IPS DF 6.9 (cell line): Measurements from ENCODE around the gene ZNF543.

Source experiments
- DNase-seq: peaks from one replicate; pipeline ENCODE4 v3.0.0-alpha.2; 2013; ENCODE audit warnings: low read depth, low spot score
- H3K27ac ChIP-seq: one replicate; pipeline ENCODE4 v1.5.1; 2013; ENCODE audit warnings: low read length, control low read depth
- H3K27me3 ChIP-seq: 2 replicates; pipeline ENCODE4 v1.6.1; 2013; ENCODE audit warnings: mild to moderate bottlenecking, low read length; ENCODE audit not compliant: control insufficient read depth, insufficient read depth
- H3K36me3 ChIP-seq: 2 replicates; pipeline ENCODE4 v1.6.1; 2013; ENCODE audit warnings: low read length; ENCODE audit not compliant: control insufficient read depth, insufficient read depth
- H3K4me1 ChIP-seq: 2 replicates; pipeline ENCODE4 v1.6.1; 2013; ENCODE audit warnings: low read length; ENCODE audit not compliant: control insufficient read depth, insufficient read depth
- H3K4me3 ChIP-seq: 2 replicates; pipeline ENCODE4 v1.5.1; 2013; ENCODE audit warnings: mild to moderate bottlenecking, low read length
- H3K9me3 ChIP-seq: 2 replicates; pipeline ENCODE4 v1.6.1; 2013; ENCODE audit warnings: low read length, inconsistent platforms; ENCODE audit not compliant: control insufficient read depth, insufficient read depth
- WGBS: extraction: QIAGEN DNeasy Blood & Tissue Kit; methylation state at CpG from one replicate; pipeline ENCODE4 v1.1.7; 2013; ENCODE audit warnings: mixed read lengths, missing lambda C conversion rate; ENCODE audit not compliant: insufficient read length, insufficient coverage; 5-methylcytosine and 5-hydroxymethylcytosine counted together

Gene ZNF543

DNA sequence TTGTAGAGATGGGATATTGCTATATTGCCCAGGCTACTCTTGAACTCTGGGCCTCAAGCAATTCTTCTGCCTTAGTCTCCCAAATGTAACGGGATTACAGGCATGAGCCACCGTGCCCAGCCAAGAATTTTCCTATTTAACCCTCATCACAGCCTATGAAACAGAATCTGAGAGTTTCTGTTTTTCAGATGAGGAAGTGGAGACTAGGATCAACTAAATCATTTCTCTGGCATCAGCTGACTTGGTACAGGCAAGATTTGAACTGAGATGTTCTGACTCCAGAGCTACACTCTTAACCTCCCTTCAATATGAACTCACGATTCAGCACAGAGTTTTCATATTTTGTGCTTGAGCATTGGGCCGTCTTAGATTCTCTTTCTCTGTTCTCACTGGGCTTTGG is 31.9 kb upstream of the ZNF543 start:
- H3K4me1 ChIP-seq, result no peaks in the 10 kb centered on the region
- H3K27me3 ChIP-seq, result no peaks in the 10 kb centered on the region
- no peak for DNase-seq
- peaks cover 25% of the 10 kb centered on the region; the same call in 1 of the 2 replicates for H3K36me3 ChIP-seq
- no peak overlapping the region for H3K4me3 ChIP-seq
- WGBS, result no CpG with 5 or more reads among the region's 4 CpGs
- H3K9me3 ChIP-seq, result no peaks in the 10 kb centered on the region
- H3K27ac ChIP-seq, result no peak overlapping the region

DNA sequence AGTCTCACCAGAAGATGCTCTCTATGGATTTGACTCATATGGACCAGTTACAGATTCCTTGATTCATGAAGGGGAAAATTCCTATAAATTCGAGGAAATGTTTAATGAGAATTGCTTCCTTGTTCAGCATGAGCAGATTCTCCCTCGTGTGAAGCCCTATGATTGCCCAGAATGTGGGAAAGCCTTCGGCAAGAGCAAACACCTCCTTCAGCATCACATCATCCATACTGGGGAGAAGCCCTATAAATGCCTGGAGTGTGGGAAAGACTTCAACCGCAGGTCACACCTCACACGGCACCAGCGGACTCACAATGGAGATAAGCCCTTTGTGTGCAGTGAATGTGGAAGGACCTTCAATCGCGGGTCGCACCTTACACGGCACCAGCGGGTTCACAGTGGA is 29.3 kb upstream of the ZNF543 start:
- no peak for DNase-seq
- no CpG with 5 or more reads among the region's 11 CpGs for WGBS
- H3K36me3 ChIP-seq, result peaks cover 22% of the 10 kb centered on the region; the same call in 1 of the 2 replicates
- H3K4me1 ChIP-seq, result no peaks in the 10 kb centered on the region
- H3K4me3 ChIP-seq, result no peak overlapping the region
- H3K27me3 ChIP-seq, result no peaks in the 10 kb centered on the region
- no peak overlapping the region for H3K27ac ChIP-seq
- H3K9me3 ChIP-seq, result no peaks in the 10 kb centered on the region

DNA sequence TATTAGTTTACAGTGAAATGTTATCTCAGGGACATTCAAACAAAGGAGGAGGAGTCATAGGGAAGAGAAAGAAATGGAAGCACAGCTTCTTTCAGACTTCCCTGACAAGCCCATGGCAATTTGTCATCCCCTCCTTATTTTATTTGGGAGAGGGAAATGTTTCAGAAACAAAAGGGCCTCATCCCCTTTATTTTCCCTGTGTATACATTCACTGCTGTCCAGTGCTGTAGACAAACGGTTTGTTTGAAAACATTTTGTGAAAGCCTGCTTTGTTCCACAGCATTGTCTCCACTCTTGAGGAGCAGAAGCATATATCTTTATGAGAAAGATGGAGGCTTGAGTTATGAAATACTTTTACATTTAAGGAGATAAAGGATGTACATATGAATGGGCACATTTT is 27.7 kb upstream of the ZNF543 start:
- WGBS, result no CpG with 5 or more reads among the region's 1 CpG
- no peaks in the 10 kb centered on the region for H3K27me3 ChIP-seq
- H3K9me3 ChIP-seq, result no peaks in the 10 kb centered on the region
- H3K4me1 ChIP-seq, result no peaks in the 10 kb centered on the region
- H3K36me3 ChIP-seq, result peaks cover 22% of the 10 kb centered on the region; the same call in 1 of the 2 replicates
- no peak overlapping the region for H3K27ac ChIP-seq
- no peak overlapping the region for H3K4me3 ChIP-seq
- DNase-seq, result no peak

DNA sequence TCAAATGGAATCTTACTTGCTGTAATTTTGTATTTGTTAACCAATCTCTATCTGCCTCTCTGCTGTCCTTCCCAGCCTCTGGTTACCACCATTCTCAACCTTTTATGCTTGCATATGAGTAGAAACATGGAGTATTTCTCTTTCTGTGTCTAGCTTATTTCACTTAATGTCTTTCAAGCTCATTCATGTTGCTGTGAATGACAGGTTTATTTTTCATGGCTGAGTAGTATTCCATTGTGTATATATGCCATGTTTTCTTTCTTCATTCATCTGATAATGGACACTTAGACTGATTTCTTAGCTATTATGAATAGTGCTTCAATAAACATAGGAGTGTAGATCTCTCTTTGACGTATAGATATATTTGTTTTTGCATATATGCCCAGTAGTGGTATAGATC is 26.6 kb upstream of the ZNF543 start:
- Histone ChIP-seq H3K36me3 (peaks cover 17% of the 10 kb centered on the region; the same call in 1 of the 2 replicates), H3K9me3 (no peaks in the 10 kb centered on the region), H3K4me3 (no peak overlapping the region), H3K27me3 (no peaks in the 10 kb centered on the region), H3K4me1 (no peaks in the 10 kb centered on the region), H3K27ac (no peak overlapping the region)
- no peak for DNase-seq
- no CpG with 5 or more reads among the region's 1 CpG for WGBS

DNA sequence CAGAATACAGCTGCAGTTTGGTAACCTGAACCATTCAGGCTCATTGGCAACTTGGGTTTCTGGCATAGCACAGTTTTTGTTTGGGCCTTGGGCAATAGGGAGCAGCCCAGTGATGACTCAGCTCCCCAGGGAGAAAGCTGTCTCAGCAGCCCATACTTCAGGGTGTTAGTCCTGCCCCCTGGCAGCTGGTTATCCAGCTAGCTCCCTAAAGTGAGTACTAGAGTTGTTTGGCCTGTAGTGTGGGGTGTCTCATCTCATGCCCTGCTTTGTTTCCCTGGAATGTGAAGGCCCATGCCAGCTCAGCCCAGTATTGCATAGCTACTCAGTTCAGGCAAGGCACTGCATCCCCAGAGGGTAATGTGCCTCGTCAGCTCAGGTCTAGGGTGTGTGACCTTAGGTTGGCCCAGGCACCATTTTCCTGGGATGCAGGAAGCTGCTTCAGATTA is 18.2 kb upstream of the ZNF543 start:
- Histone ChIP-seq H3K9me3 (no peaks in the 10 kb centered on the region), H3K4me3 (no peak overlapping the region), H3K27ac (no peak overlapping the region), H3K27me3 (no peaks in the 10 kb centered on the region), H3K36me3 (no peaks in the 10 kb centered on the region), H3K4me1 (no peaks in the 10 kb centered on the region; the same call in 1 of the 2 replicates)
- no peak for DNase-seq
- WGBS, result no CpG with 5 or more reads among the region's 1 CpG

DNA sequence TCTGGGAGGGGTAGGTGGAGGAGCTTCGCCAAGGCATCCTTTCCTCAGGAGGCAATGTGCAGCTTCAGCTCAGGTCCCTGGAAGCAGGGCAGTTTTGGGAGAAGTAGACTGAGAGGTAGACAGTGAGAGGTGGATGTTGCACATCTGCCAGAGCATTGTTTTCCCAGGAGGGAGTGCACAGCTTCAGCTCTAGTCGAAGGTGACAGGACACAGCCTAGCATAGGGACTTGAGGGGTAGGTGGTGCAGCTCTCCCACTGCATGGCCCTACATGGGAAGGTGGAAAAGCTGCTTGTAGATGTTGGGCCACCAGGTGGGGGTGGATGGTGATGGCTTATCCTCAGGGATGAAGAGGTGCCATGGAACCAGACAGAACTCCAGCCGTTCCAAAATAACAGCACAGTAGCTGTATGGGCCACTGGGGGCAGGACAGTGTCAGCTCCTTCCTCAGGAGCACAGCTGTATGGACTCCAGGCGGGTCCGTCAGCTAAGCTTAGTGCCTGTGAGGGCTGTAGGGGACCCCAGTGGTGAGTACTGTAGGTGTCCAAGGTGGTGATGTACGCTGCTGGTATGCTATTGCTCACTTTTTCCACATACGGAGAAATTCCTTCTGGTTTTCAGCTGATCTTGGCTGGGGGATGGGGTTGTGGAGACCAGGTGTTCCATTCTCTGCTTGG is 17.4 kb upstream of the ZNF543 start:
- no peak overlapping the region for H3K4me3 ChIP-seq
- no peaks in the 10 kb centered on the region for H3K9me3 ChIP-seq
- H3K36me3 ChIP-seq, result no peaks in the 10 kb centered on the region
- H3K4me1 ChIP-seq, result no peaks in the 10 kb centered on the region; the same call in 1 of the 2 replicates
- no peak overlapping the region for H3K27ac ChIP-seq
- no CpG with 5 or more reads among the region's 7 CpGs for whole genome bisulfite sequencing
- DNase-seq, result no peak
- H3K27me3 ChIP-seq, result no peaks in the 10 kb centered on the region

DNA sequence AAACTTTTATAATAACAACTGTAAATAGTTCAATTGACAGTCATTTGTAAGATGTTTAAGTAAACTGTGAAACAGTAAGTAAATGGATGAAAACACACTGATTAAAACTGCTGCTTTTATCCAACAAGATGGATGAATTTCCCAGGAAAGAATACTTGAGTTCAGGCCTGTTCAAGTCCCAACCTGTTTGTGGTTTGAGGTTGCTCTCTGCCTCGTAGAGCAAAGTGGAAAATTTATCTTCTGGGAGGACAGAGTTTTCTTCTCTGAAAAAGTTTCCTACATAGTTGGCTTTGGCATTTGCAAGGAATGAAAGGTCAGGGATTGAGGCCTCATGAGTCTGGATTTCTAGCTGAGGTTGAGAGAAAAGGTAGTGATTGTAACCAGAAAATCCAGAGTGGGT is 15.2 kb upstream of the ZNF543 start:
- Histone ChIP-seq H3K36me3 (no peaks in the 10 kb centered on the region), H3K4me1 (no peaks in the 10 kb centered on the region; the same call in 1 of the 2 replicates), H3K9me3 (no peaks in the 10 kb centered on the region), H3K4me3 (no peak overlapping the region), H3K27me3 (no peaks in the 10 kb centered on the region), H3K27ac (no peak overlapping the region)
- WGBS, result no CpG with 5 or more reads among the region's 1 CpG
- no peak for DNase-seq

DNA sequence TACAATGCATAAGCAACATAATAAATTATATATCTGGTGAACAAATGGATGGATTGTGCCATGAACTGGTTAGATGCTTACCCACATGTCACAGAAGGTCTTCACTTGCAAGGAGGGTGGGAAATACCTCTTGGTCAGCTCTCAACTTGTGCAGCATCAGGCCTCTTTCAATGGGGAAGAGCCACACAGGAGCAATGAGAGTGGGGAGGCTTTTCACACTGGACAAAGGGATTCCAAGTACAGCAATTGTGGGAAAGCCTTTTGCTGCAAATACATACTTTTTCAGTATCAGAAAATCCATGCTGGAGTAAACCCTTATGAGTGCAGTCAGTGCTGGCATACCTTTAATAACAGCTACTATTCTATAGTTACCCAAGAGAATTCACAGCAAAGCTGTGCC is 11.8 kb upstream of the ZNF543 start:
- H3K27me3 ChIP-seq, result no peaks in the 10 kb centered on the region
- no peaks in the 10 kb centered on the region for H3K36me3 ChIP-seq
- no peaks in the 10 kb centered on the region for H3K4me1 ChIP-seq
- H3K4me3 ChIP-seq, result no peak overlapping the region
- no peak overlapping the region for H3K27ac ChIP-seq
- H3K9me3 ChIP-seq, result no peaks in the 10 kb centered on the region
- DNase-seq, result no peak

DNA sequence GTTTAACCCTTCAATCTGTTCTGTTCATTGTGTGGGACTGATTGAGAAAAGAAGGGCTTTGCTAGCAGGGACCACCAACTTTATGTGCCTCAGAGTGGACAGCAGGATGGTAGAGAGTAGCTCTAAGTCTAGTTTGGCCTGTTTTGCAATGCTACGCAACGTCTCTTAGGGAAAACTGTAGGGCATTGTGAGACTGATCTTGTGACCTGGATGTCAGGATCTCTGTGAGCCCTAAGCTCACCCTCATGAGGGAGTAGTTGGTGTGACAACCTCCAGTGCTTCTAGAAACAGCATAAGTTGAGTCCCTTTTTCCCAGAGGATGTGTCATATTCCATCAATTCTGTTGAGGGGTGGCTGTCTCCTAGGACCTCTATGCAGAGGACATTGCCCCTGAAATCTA is 9.5 kb upstream of the ZNF543 start:
- Histone ChIP-seq H3K4me1 (no peaks in the 10 kb centered on the region), H3K27me3 (no peaks in the 10 kb centered on the region), H3K9me3 (no peaks in the 10 kb centered on the region), H3K36me3 (no peaks in the 10 kb centered on the region), H3K4me3 (no peak overlapping the region), H3K27ac (no peak overlapping the region)
- no peak for DNase-seq
- WGBS, result no CpG with 5 or more reads among the region's 2 CpGs

DNA sequence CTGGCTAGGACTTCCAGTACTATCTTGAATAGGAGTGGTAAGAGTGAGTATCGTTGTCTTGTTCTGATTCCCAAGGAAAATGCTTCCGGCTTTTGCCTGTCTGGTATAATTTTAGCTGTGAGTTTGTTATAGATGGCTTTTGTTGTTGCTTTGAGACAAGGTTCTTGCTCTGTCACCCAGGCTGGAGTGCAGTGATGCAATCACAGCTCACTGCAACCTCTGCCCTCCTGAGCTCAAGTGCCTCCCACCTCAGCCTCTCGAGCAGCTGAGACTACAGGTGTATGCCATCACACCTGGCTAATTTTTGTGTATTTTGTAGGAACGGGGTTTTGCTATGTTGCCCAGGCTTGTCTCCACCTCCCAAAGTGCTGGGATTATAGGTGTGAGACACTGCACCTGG is 6.1 kb upstream of the ZNF543 start:
- DNase-seq, result no peak
- no peaks in the 10 kb centered on the region for H3K36me3 ChIP-seq
- H3K27me3 ChIP-seq, result no peaks in the 10 kb centered on the region
- H3K4me1 ChIP-seq, result no peaks in the 10 kb centered on the region
- no peak overlapping the region for H3K27ac ChIP-seq
- no peak overlapping the region for H3K4me3 ChIP-seq
- H3K9me3 ChIP-seq, result no peaks in the 10 kb centered on the region
- WGBS, result no CpG with 5 or more reads among the region's 4 CpGs

DNA sequence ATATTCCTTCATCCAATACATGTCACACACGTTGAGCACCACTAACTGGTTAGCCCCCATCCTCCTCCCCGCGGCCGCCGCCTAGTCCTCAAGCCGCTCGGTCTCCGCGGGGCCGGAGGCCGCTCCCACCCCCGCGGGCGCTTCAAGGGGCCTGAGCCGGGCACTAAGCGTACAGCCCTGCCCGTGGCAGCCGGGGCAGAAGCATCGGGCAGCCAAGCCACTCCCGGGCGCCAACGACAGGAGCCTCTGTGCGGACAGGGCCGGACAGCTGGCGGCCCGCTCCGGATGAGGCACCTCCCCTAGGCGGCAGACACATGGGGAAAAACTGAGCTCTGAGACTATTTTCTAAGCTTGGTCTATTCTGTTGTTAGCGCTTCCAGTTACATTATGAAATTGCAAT is 2.8 kb upstream of the ZNF543 start:
- Histone ChIP-seq H3K27me3 (no peaks in the 10 kb centered on the region), H3K4me1 (no peaks in the 10 kb centered on the region), H3K27ac (no peak overlapping the region), H3K9me3 (no peaks in the 10 kb centered on the region), H3K4me3 (no peak overlapping the region), H3K36me3 (no peaks in the 10 kb centered on the region)
- WGBS, result no CpG with 5 or more reads among the region's 29 CpGs
- no peak for DNase-seq
